ENCODE data around the gene PSMA1.
"Not testable (repeated sequence)": the region's sequence is repeated elsewhere in the genome, so short reads cannot be mapped to it uniquely, and the experiment has no call there.

The PSMA1 gene

GRCh38 chr11:14519917-14520746 lies at the start of gene PSMA1:
PSMA1 (minus strand) TSS chr11:14520386; CDS start chr11:14520299, 87 bp downstream.
- peak within 1 kb of the TSS; percentile 99 for H3K4me3 ChIP-seq (ENCODE audit: low read length)

GRCh38 chr11:14569516-14569915 lies 49.3 kb upstream of the PSMA1 start:
- not testable (repeated sequence) for H3K27me3 ChIP-seq (ENCODE audit: insufficient read depth, low read length); H2AFZ ChIP-seq (ENCODE audit: low read depth, low read length); H3K9me3 ChIP-seq (ENCODE audit: low read length); H3K4me1 ChIP-seq (ENCODE audit: insufficient read depth, low read length); H3K36me3 ChIP-seq (ENCODE audit: insufficient read depth, low read length); H3K4me3 ChIP-seq (ENCODE audit: low read length)

More at GRCh38 chr11:14519917-14520746, at the start of gene PSMA1:
- Histone ChIP-seq H2AFZ (ENCODE audit: low read depth, low read length) (peak within 1 kb of the TSS; percentile 92), H3K27me3 (ENCODE audit: insufficient read depth, low read length) (no peaks in the 10 kb centered on the region), H3K4me1 (ENCODE audit: insufficient read depth, low read length) (peaks cover 11% of the 10 kb centered on the region), H3K36me3 (ENCODE audit: insufficient read depth, low read length) (peaks cover 29% of the 10 kb centered on the region), H3K9me3 (ENCODE audit: low read length) (no peaks in the 10 kb centered on the region)

- Histone ChIP-seq H3K27me3 (ENCODE audit: insufficient read depth, low read length) (no peaks in the 10 kb centered on the region), H3K36me3 (ENCODE audit: insufficient read depth, low read length) (peaks cover 2% of the 10 kb centered on the region), H3K4me1 (ENCODE audit: insufficient read depth, low read length) (no peaks in the 10 kb centered on the region), H3K4me3 (ENCODE audit: low read length) (no peak overlapping the region), H2AFZ (ENCODE audit: low read depth, low read length) (no peak overlapping the region), H3K9me3 (ENCODE audit: low read length) (peaks cover 3% of the 10 kb centered on the region)
Observed at GRCh38 chr11:14567064-14567651, 47.0 kb upstream of the PSMA1 start.

GRCh38 chr11:14566331-14567063 lies 46.3 kb upstream of the PSMA1 start:
- peaks cover 3% of the 10 kb centered on the region for H3K9me3 ChIP-seq (ENCODE audit: low read length)
- H3K27me3 ChIP-seq (ENCODE audit: insufficient read depth, low read length) = no peaks in the 10 kb centered on the region
- no peak overlapping the region for H3K4me3 ChIP-seq (ENCODE audit: low read length)
- no peak overlapping the region for H2AFZ ChIP-seq (ENCODE audit: low read depth, low read length)
- no peaks in the 10 kb centered on the region for H3K4me1 ChIP-seq (ENCODE audit: insufficient read depth, low read length)
- peaks cover 2% of the 10 kb centered on the region for H3K36me3 ChIP-seq (ENCODE audit: insufficient read depth, low read length)

- no peaks in the 10 kb centered on the region for H3K27me3 ChIP-seq (ENCODE audit: insufficient read depth, low read length)
- H3K4me1 ChIP-seq (ENCODE audit: insufficient read depth, low read length) = no peaks in the 10 kb centered on the region
- no peak overlapping the region for H2AFZ ChIP-seq (ENCODE audit: low read depth, low read length)
- peaks cover 3% of the 10 kb centered on the region for H3K9me3 ChIP-seq (ENCODE audit: low read length)
- no peak overlapping the region for H3K4me3 ChIP-seq (ENCODE audit: low read length)
- H3K36me3 ChIP-seq (ENCODE audit: insufficient read depth, low read length) = peaks cover 2% of the 10 kb centered on the region
Observed at GRCh38 chr11:14565845-14566244, 45.7 kb upstream of the PSMA1 start.

GRCh38 chr11:14555818-14556217 lies 35.6 kb upstream of the PSMA1 start:
- Histone ChIP-seq H3K4me3 (ENCODE audit: low read length) (no peak overlapping the region), H3K9me3 (ENCODE audit: low read length) (no peaks in the 10 kb centered on the region), H2AFZ (ENCODE audit: low read depth, low read length) (no peak overlapping the region), H3K27me3 (ENCODE audit: insufficient read depth, low read length) (no peaks in the 10 kb centered on the region), H3K4me1 (ENCODE audit: insufficient read depth, low read length) (no peaks in the 10 kb centered on the region), H3K36me3 (ENCODE audit: insufficient read depth, low read length) (no peaks in the 10 kb centered on the region)

GRCh38 chr11:14554959-14555358 lies 34.8 kb upstream of the PSMA1 start:
- Histone ChIP-seq H3K4me3 (ENCODE audit: low read length) (no peak overlapping the region), H3K36me3 (ENCODE audit: insufficient read depth, low read length) (no peaks in the 10 kb centered on the region), H3K4me1 (ENCODE audit: insufficient read depth, low read length) (no peaks in the 10 kb centered on the region), H3K27me3 (ENCODE audit: insufficient read depth, low read length) (no peaks in the 10 kb centered on the region), H2AFZ (ENCODE audit: low read depth, low read length) (no peak overlapping the region), H3K9me3 (ENCODE audit: low read length) (no peaks in the 10 kb centered on the region)

GRCh38 chr11:14552089-14552488 lies 31.9 kb upstream of the PSMA1 start:
- Histone ChIP-seq H2AFZ (ENCODE audit: low read depth, low read length) (no peak overlapping the region), H3K9me3 (ENCODE audit: low read length) (no peaks in the 10 kb centered on the region), H3K4me1 (ENCODE audit: insufficient read depth, low read length) (no peaks in the 10 kb centered on the region), H3K36me3 (ENCODE audit: insufficient read depth, low read length) (no peaks in the 10 kb centered on the region), H3K27me3 (ENCODE audit: insufficient read depth, low read length) (no peaks in the 10 kb centered on the region), H3K4me3 (ENCODE audit: low read length) (no peak overlapping the region)

GRCh38 chr11:14551380-14551779 lies 31.2 kb upstream of the PSMA1 start:
- no peaks in the 10 kb centered on the region for H3K36me3 ChIP-seq (ENCODE audit: insufficient read depth, low read length)
- H3K4me1 ChIP-seq (ENCODE audit: insufficient read depth, low read length) = no peaks in the 10 kb centered on the region
- H3K27me3 ChIP-seq (ENCODE audit: insufficient read depth, low read length) = no peaks in the 10 kb centered on the region
- H3K4me3 ChIP-seq (ENCODE audit: low read length) = no peak overlapping the region
- no peaks in the 10 kb centered on the region for H3K9me3 ChIP-seq (ENCODE audit: low read length)
- H2AFZ ChIP-seq (ENCODE audit: low read depth, low read length) = no peak overlapping the region

GRCh38 chr11:14549891-14550290 lies 29.7 kb upstream of the PSMA1 start:
- no peaks in the 10 kb centered on the region for H3K27me3 ChIP-seq (ENCODE audit: insufficient read depth, low read length)
- H3K4me1 ChIP-seq (ENCODE audit: insufficient read depth, low read length) = no peaks in the 10 kb centered on the region
- H3K9me3 ChIP-seq (ENCODE audit: low read length) = no peaks in the 10 kb centered on the region
- no peak overlapping the region for H2AFZ ChIP-seq (ENCODE audit: low read depth, low read length)
- H3K4me3 ChIP-seq (ENCODE audit: low read length) = no peak overlapping the region
- no peaks in the 10 kb centered on the region for H3K36me3 ChIP-seq (ENCODE audit: insufficient read depth, low read length)

- no peaks in the 10 kb centered on the region for H3K27me3 ChIP-seq (ENCODE audit: insufficient read depth, low read length)
- peaks cover 2% of the 10 kb centered on the region for H3K4me1 ChIP-seq (ENCODE audit: insufficient read depth, low read length)
Observed at GRCh38 chr11:14547440-14547839, 27.3 kb upstream of the PSMA1 start.

GRCh38 chr11:14546672-14547071 lies 26.5 kb upstream of the PSMA1 start:
- H3K36me3 ChIP-seq (ENCODE audit: insufficient read depth, low read length) = no peaks in the 10 kb centered on the region
- H3K4me3 ChIP-seq (ENCODE audit: low read length) = no peak overlapping the region
- no peaks in the 10 kb centered on the region for H3K9me3 ChIP-seq (ENCODE audit: low read length)
- H2AFZ ChIP-seq (ENCODE audit: low read depth, low read length) = no peak overlapping the region
- peaks cover 6% of the 10 kb centered on the region for H3K4me1 ChIP-seq (ENCODE audit: insufficient read depth, low read length)
- H3K27me3 ChIP-seq (ENCODE audit: insufficient read depth, low read length) = no peaks in the 10 kb centered on the region

More at GRCh38 chr11:14547440-14547839, 27.3 kb upstream of the PSMA1 start:
- Histone ChIP-seq H2AFZ (ENCODE audit: low read depth, low read length) (no peak overlapping the region), H3K4me3 (ENCODE audit: low read length) (no peak overlapping the region), H3K36me3 (ENCODE audit: insufficient read depth, low read length) (no peaks in the 10 kb centered on the region), H3K9me3 (ENCODE audit: low read length) (no peaks in the 10 kb centered on the region)

GRCh38 chr11:14544611-14545010 lies 24.4 kb upstream of the PSMA1 start:
- Histone ChIP-seq H2AFZ (ENCODE audit: low read depth, low read length) (no peak overlapping the region), H3K4me1 (ENCODE audit: insufficient read depth, low read length) (peaks cover 6% of the 10 kb centered on the region), H3K27me3 (ENCODE audit: insufficient read depth, low read length) (no peaks in the 10 kb centered on the region), H3K36me3 (ENCODE audit: insufficient read depth, low read length) (no peaks in the 10 kb centered on the region), H3K4me3 (ENCODE audit: low read length) (no peak overlapping the region), H3K9me3 (ENCODE audit: low read length) (no peaks in the 10 kb centered on the region)
